Neuronal stem cell (in vitro differentiated cells): ENCODE measurements around the gene EHMT1.

Source experiments
- DNase-seq: peaks from one replicate; pipeline ENCODE4 v3.0.0-alpha.2; 2013; ENCODE audit warnings: low spot score
- H2AFZ ChIP-seq: one replicate; pipeline ENCODE4 v1.6.1; 2013; ENCODE audit warnings: mild to moderate bottlenecking, low read length, inconsistent platforms
- H2AK5ac ChIP-seq: 2 replicates; pipeline ENCODE4 v1.6.1; 2013; ENCODE audit warnings: low read depth, mild to moderate bottlenecking, inconsistent platforms, low read length, moderate library complexity, mixed read lengths
- H2BK120ac ChIP-seq: 2 replicates; pipeline ENCODE4 v1.6.1; 2013; ENCODE audit warnings: low read depth, mild to moderate bottlenecking, inconsistent platforms, low read length, moderate library complexity, mixed read lengths
- H2BK12ac ChIP-seq: one replicate; pipeline ENCODE4 v1.6.1; 2013; ENCODE audit warnings: low read length, inconsistent platforms
- H2BK15ac ChIP-seq: 2 replicates; pipeline ENCODE4 v1.6.1; 2013; ENCODE audit warnings: mild to moderate bottlenecking, low read length, inconsistent platforms, mixed read lengths
- H2BK5ac ChIP-seq: one replicate; pipeline ENCODE4 v1.6.1; 2013; ENCODE audit warnings: inconsistent platforms, mild to moderate bottlenecking, low read length, moderate library complexity
- H3K14ac ChIP-seq: one replicate; pipeline ENCODE4 v1.6.1; 2013; ENCODE audit warnings: low read length, inconsistent platforms
- H3K18ac ChIP-seq: 2 replicates; pipeline ENCODE4 v1.6.1; 2013; ENCODE audit warnings: low read length, inconsistent platforms
- H3K23ac ChIP-seq: 2 replicates; pipeline ENCODE4 v1.6.1; 2013; ENCODE audit warnings: low read depth, mild to moderate bottlenecking, mixed read lengths, low read length, inconsistent platforms; ENCODE audit not compliant: poor library complexity
- H3K27ac ChIP-seq: replicated peaks from 3 replicates; pipeline ENCODE4 v1.5.1; 2013; ENCODE audit warnings: low read length, inconsistent platforms
- H3K27me3 ChIP-seq, 3 experiments: 2 replicates each; pipeline ENCODE4 v1.6.1; 2013; ENCODE audit warnings: low read length in 3 of 3, mild to moderate bottlenecking in 2 of 3, inconsistent platforms in 1 of 3, low read depth in 1 of 3, mixed read lengths in 1 of 3, moderate library complexity in 1 of 3; ENCODE audit not compliant: control insufficient read depth in 3 of 3, insufficient read depth in 3 of 3
- H3K36me3 ChIP-seq, 2 donors: replicated peaks in 1 of 2; 2 replicates each; pipeline ENCODE4 v1.6.1; 2013; ENCODE audit warnings: low read length in 2 of 2; ENCODE audit not compliant: control insufficient read depth in 2 of 2, insufficient read depth in 2 of 2
- H3K4ac ChIP-seq: 2 replicates; pipeline ENCODE4 v1.6.1; 2013; ENCODE audit warnings: inconsistent platforms, mild to moderate bottlenecking, low read length, moderate library complexity
- H3K4me1 ChIP-seq, 2 donors: 1 replicate in 1 of 2; 2 replicates in 1 of 2; pipeline ENCODE4 v1.6.1; 2013; ENCODE audit warnings: low read length in 2 of 2, low read depth in 1 of 2; ENCODE audit not compliant: control insufficient read depth in 2 of 2, insufficient read depth in 1 of 2
- H3K4me2 ChIP-seq: one replicate; pipeline ENCODE4 v1.6.1; 2013; ENCODE audit warnings: mild to moderate bottlenecking, low read length, inconsistent platforms; ENCODE audit not compliant: insufficient read depth, poor library complexity, severe bottlenecking
- H3K4me3 ChIP-seq, 2 donors: 2 replicates each; pipeline ENCODE4 v1.5.1; 2013; ENCODE audit warnings: low read length in 2 of 2, mild to moderate bottlenecking in 2 of 2, inconsistent platforms in 1 of 2, moderate library complexity in 1 of 2
- H3K79me1 ChIP-seq: one replicate; pipeline ENCODE4 v1.6.1; 2013; ENCODE audit warnings: low read depth, mild to moderate bottlenecking, inconsistent platforms, low read length, moderate library complexity
- H3K9ac ChIP-seq: one replicate; pipeline ENCODE4 v1.6.1; 2013; ENCODE audit warnings: mild to moderate bottlenecking, low read depth, low read length, inconsistent platforms; ENCODE audit not compliant: poor library complexity
- H3K9me3 ChIP-seq, 2 donors: replicated peaks in 1 of 2; 2 replicates each; pipeline versions ENCODE3 to v1.6.1; 2013; ENCODE audit warnings: low read length in 2 of 2, mild to moderate bottlenecking in 2 of 2, inconsistent platforms in 1 of 2, low read depth in 1 of 2, mixed read lengths in 1 of 2, moderate library complexity in 1 of 2; ENCODE audit not compliant: control insufficient read depth in 2 of 2, insufficient read depth in 1 of 2
- H4K8ac ChIP-seq: one replicate; pipeline ENCODE4 v1.6.1; 2013; ENCODE audit warnings: low read depth, mild to moderate bottlenecking, inconsistent platforms, low read length, moderate library complexity
- H4K91ac ChIP-seq: one replicate; pipeline ENCODE4 v1.6.1; 2013; ENCODE audit warnings: low read length, low read depth, mild to moderate bottlenecking, inconsistent platforms; ENCODE audit not compliant: poor library complexity
- WGBS, 2 donors: extraction: QIAGEN DNeasy Blood & Tissue Kit; methylation state at CpG; one replicate each; pipeline ENCODE4 v1.1.7; 2013; ENCODE audit warnings: missing lambda C conversion rate in 2 of 2, mixed read lengths in 1 of 2; ENCODE audit not compliant: insufficient read length in 2 of 2, insufficient replicate concordance in 1 of 2; ENCODE audit errors: extremely low coverage in 2 of 2; 5-methylcytosine and 5-hydroxymethylcytosine counted together

The EHMT1 gene

DNA sequence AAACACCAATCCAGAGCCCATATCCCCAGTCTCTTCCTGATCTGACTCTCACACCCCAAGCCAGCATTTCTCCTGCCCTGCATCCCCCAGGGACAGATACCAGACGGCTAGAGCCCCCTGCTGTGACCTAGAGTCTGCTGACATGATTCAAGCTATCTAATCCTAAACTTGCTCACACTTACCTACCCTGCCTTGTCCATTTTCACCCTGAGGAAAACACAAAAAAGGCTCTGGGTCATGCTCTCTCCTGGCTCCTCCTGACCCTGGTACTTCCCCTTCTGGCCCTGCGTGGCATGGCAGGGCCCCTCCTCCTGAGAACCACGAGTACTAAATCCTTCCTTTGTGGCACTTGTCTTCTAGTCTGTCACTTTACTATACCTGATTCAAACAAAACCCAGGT is 16.1 kb upstream of the EHMT1 start:
- no peak for DNase-seq
- no peak overlapping the region for H3K23ac ChIP-seq
- H4K91ac ChIP-seq: no peak overlapping the region
- H2BK15ac ChIP-seq: no peak overlapping the region
- no peak overlapping the region for H3K14ac ChIP-seq
- no peak overlapping the region for H2BK12ac ChIP-seq
- H3K27ac ChIP-seq: no peak overlapping the region
- no peak overlapping the region for H2BK120ac ChIP-seq
- peaks cover 6% of the 10 kb centered on the region for H3K79me1 ChIP-seq
- H3K9me3 ChIP-seq: no peaks in the 10 kb centered on the region
- no peak overlapping the region for H2AFZ ChIP-seq
- no peak overlapping the region for H3K18ac ChIP-seq
- H3K4me2 ChIP-seq: no peak overlapping the region
- no peak overlapping the region for H4K8ac ChIP-seq
- H2AK5ac ChIP-seq: no peak overlapping the region
- no CpG with 5 or more reads among the region's 3 CpGs for WGBS, 2 donors
- no peaks in the 10 kb centered on the region for H3K36me3 ChIP-seq
- H3K27me3 ChIP-seq: peaks cover 0 to 10% (median 5%) of the 10 kb centered on the region in 3 experiments
- no peak overlapping the region for H3K4me3 ChIP-seq
- no peak overlapping the region for H2BK5ac ChIP-seq
- H3K9ac ChIP-seq: no peak overlapping the region
- H3K4me1 ChIP-seq: peaks cover 13 to 16% of the 10 kb centered on the region in 2 donors
- H3K4ac ChIP-seq: no peak overlapping the region

DNA sequence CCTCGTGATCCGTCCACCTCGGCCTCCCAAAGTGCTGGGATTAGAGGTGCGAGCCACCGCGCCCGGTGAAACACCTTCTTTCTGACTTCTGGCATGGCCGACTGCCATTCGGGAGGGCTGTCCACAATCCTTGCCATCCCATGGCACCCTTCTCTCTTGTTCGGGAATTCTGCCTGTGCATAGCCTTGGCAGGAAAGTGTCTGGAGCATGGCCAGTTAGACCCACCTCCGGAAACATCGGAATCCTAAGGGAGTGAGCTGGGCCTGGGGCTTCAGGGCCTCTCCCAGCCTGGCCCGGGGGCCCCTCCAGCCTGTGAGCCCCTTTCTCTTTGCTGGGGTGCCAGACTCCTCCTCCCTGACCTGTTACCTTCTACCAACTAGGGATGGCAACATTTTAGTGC is 14.9 kb upstream of the EHMT1 start:
- WGBS, 2 donors: no CpG with 5 or more reads among the region's 13 CpGs
- H2AFZ ChIP-seq: no peak overlapping the region
- peaks cover 6% of the 10 kb centered on the region for H3K79me1 ChIP-seq
- peaks cover 13 to 16% of the 10 kb centered on the region in 2 donors for H3K4me1 ChIP-seq
- no peak overlapping the region for H3K14ac ChIP-seq
- H3K18ac ChIP-seq: no peak overlapping the region
- H2BK15ac ChIP-seq: peak overlapping the region; percentile 67
- H3K4me3 ChIP-seq: no peak overlapping the region
- H3K27me3 ChIP-seq: peaks cover 0 to 8% (median 5%) of the 10 kb centered on the region in 3 experiments
- H3K9ac ChIP-seq: peak overlapping the region; percentile 21
- H3K27ac ChIP-seq: no peak overlapping the region
- H3K23ac ChIP-seq: peak overlapping the region; percentile 95
- no peak overlapping the region for H2BK12ac ChIP-seq
- peak overlapping the region; percentile 94 for H2AK5ac ChIP-seq
- DNase-seq: no peak
- no peak overlapping the region for H4K91ac ChIP-seq
- H3K9me3 ChIP-seq: no peaks in the 10 kb centered on the region
- no peaks in the 10 kb centered on the region for H3K36me3 ChIP-seq
- H2BK120ac ChIP-seq: no peak overlapping the region
- no peak overlapping the region for H4K8ac ChIP-seq
- no peak overlapping the region for H3K4ac ChIP-seq
- H2BK5ac ChIP-seq: peak overlapping the region; percentile 90
- H3K4me2 ChIP-seq: no peak overlapping the region

DNA sequence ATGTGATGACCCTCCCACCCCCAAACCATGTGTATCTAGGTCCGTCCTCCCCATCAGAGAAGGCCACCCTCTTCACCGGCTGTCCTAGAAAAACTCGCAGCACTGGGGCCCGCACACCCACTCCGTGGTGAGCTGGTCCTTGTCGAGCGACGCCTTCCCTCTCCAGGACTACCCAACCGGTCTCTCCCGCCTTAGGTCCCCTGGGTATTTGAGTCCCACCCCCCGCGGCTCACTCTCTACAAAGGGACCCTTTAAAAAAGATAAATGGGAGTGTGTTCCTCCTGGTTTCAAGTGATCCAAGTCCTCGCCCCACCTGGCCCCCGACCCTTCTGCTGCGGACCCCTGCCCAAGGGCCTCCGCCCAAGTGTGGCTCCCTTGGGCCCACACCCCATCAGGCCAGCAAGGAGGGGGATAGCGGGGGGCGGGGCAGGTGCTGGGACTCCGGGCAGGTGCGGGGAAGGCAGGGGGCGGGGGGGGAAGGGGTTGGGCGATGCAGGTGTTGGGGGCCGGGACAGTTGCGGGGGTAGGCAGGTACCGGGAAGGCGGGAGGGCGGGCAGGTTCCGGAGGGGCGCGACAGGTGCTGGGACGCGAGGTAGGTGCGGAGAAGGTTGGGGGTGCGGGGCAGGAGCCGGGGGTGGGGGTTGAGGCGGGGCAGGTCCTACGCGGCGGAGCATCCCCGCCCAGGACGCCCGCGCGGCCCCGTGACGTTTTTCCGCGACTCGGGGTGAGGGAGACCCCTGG is 14.3 kb upstream of the EHMT1 start:
- Histone ChIP-seq H3K4ac (no peak overlapping the region), H2BK5ac (peak overlapping the region; percentile 90), H3K79me1 (peaks cover 6% of the 10 kb centered on the region), H2BK120ac (no peak overlapping the region), H3K4me3 (peak overlapping the region; percentile 41 to 72), H3K23ac (peak overlapping the region; percentile 95), H3K36me3 (no peaks in the 10 kb centered on the region), H3K9me3 (no peaks in the 10 kb centered on the region), H3K27me3 (peaks cover 0 to 8% (median 5%) of the 10 kb centered on the region in 3 experiments), H3K18ac (no peak overlapping the region), H2AFZ (peak overlapping the region; percentile 83), H3K27ac (no peak overlapping the region), H3K14ac (no peak overlapping the region), H2BK15ac (peak overlapping the region; percentile 67), H4K8ac (no peak overlapping the region), H3K4me2 (peak overlapping the region; percentile 62), H3K4me1 (peaks cover 13 to 16% of the 10 kb centered on the region in 2 donors), H2BK12ac (no peak overlapping the region), H2AK5ac (peak overlapping the region; percentile 94), H4K91ac (no peak overlapping the region), H3K9ac (peak overlapping the region; percentile 21)
- no CpG with 5 or more reads among the region's 49 CpGs for WGBS, 2 donors
- no peak for DNase-seq

DNA sequence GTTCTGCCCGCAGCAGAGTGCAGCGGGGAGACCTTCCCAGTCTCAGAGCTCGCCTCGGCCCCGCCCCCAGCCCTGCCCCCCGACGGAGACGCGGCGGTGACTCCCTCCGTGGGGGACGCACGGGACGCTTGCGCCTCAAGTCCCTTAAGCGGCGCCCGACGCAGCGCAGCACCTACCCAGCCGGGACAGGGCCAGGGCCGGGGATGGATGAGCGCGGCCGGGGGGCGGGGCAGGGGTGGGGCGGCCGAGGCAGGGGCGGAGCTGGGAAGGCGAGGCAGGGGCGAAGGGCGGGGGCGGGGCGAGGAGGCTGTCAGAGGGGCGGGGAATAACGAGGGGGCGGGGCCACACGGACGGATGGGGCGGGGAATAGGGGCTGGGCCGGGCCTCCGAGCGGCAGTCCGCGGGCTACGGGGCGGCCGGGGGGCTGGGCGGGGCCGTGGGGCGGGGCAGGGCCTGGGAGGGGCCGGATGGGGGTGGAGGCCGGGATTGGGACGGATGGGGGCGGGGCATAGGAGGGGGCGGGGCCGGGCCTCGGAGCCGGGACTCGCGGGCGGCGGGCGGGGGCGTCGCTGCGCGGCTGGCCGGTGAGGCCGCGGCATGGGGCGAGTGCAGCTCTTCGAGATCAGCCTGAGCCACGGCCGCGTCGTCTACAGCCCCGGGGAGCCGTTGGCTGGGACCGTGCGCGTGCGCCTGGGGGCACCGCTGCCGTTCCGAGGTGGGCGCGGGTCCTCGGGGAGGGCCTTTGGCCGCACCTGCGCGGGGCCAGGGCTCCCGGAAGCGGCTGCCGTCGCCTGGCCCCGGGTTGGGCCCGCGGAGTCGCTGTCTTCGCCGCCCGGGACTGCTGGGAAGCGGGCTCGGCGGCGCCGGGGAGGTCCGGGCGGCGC is 13.4 kb upstream of the EHMT1 start, which contains the start of gene ARRDC1:
Gene ARRDC1 (plus strand): TSS at position 566 of the 884 bp plus-strand sequence. CDS start 32 bp downstream, at position 598.
- H2BK15ac ChIP-seq: peak within 1 kb of the TSS; percentile 67
- no peak within 1 kb of the TSS for H3K4ac ChIP-seq
- peak within 1 kb of the TSS; percentile 95 for H2AFZ ChIP-seq
- no peak within 1 kb of the TSS for H2BK120ac ChIP-seq
- H3K18ac ChIP-seq: peak within 1 kb of the TSS; percentile 93
- H3K9ac ChIP-seq: peak within 1 kb of the TSS; percentile 93
- H2BK12ac ChIP-seq: peak within 1 kb of the TSS; percentile 41
- H3K27ac ChIP-seq: peak within 1 kb of the TSS; percentile 78
- DNase-seq: peak; percentile 92
- H3K4me1 ChIP-seq: peaks cover 13 to 16% of the 10 kb centered on the region in 2 donors
- peaks cover 6% of the 10 kb centered on the region for H3K79me1 ChIP-seq
- H2AK5ac ChIP-seq: peak within 1 kb of the TSS; percentile 94
- H3K27me3 ChIP-seq: peaks cover 0 to 8% (median 5%) of the 10 kb centered on the region in 3 experiments
- H3K23ac ChIP-seq: peak within 1 kb of the TSS; percentile 100
- no CpG with 5 or more reads among the region's 111 CpGs for WGBS, 2 donors
- no peak within 1 kb of the TSS for H4K8ac ChIP-seq
- peak within 1 kb of the TSS; percentile 56 for H3K14ac ChIP-seq
- peak within 1 kb of the TSS; percentile 86 for H3K4me2 ChIP-seq
- H4K91ac ChIP-seq: no peak within 1 kb of the TSS
- peak within 1 kb of the TSS; percentile 53 for H2BK5ac ChIP-seq
- H3K4me3 ChIP-seq: peak within 1 kb of the TSS; percentile 85 to 90
- no peaks in the 10 kb centered on the region for H3K9me3 ChIP-seq
- H3K36me3 ChIP-seq: no peaks in the 10 kb centered on the region
